Measurements from ENCODE around the gene SRSF11. TPM values are rescaled to one million over a fixed set of nuclear protein-coding genes. Genes with fewer than 3 reads are reported as not detected.

Gene SRSF11
- total and polyA plus RNA-seq, 2 of the 8 experiments (the other 6 are each of a cell fraction or from before 2014, with no cell fraction given) = 183 to 260 TPM

GRCh38 chr1:70288166-70288565, 67.0 kb downstream of the SRSF11 start:
- Histone ChIP-seq H3K27ac (ENCODE audit: low read depth, low read length) (no peak overlapping the region), H2BK120ac (replicated peaks; ENCODE audit: low read depth, low read length) (no peak overlapping the region), H3K79me1 (ENCODE audit: low read depth, low read length) (no peaks in the 10 kb centered on the region), H3K23me2 (ENCODE audit: low read depth, low read length) (no peaks in the 10 kb centered on the region), H4K20me1 (replicated peaks in 1 of 2; ENCODE audit: control insufficient read depth in 1 of 2, insufficient read depth in 2 of 2, low read length in 2 of 2) (peaks cover 0 to under 1% of the 10 kb centered on the region in 2 experiments), H2AK5ac (ENCODE audit: low read depth, low read length) (no peak overlapping the region), H3K9me3 (ENCODE audit: insufficient read depth in 2 of 2, low read depth in 1 of 2, low read length in 1 of 2) (no peaks in the 10 kb centered on the region), H3K14ac (ENCODE audit: insufficient read length) (no peak overlapping the region), H3K9ac (replicated peaks in 1 of 4; ENCODE audit: extremely low read depth in 1 of 4, low read depth in 3 of 4, low read length in 3 of 4) (no peak overlapping the region), H2BK15ac (ENCODE audit: low read length) (no peak overlapping the region), H3K4me2 (ENCODE audit: insufficient read depth in 1 of 2, low read depth in 2 of 2, low read length in 2 of 2) (no peak overlapping the region), H3K4ac (replicated peaks; ENCODE audit: insufficient read length, low read depth, low read length) (no peak overlapping the region), H3K27me3 (replicated peaks in 1 of 4; ENCODE audit: control insufficient read depth in 3 of 4, extremely low read depth in 1 of 4, insufficient read depth in 3 of 4, low read length in 3 of 4) (no peaks in the 10 kb centered on the region), H3K56ac (replicated peaks; ENCODE audit: insufficient read length, low read depth, low read length) (no peak overlapping the region), H2BK5ac (ENCODE audit: low read depth, low read length) (no peak overlapping the region), H3K23ac (ENCODE audit: insufficient read length) (no peak overlapping the region), H2AFZ (ENCODE audit: low read length) (no peak overlapping the region), H3K4me3 (ENCODE audit: extremely low read depth in 1 of 4, insufficient read depth in 2 of 4, low read depth in 3 of 4, low read length in 4 of 4) (no peak overlapping the region), H3K4me1 (replicated peaks in 1 of 4; ENCODE audit: control insufficient read depth in 3 of 4, insufficient read depth in 4 of 4, low read length in 3 of 4) (no peaks in the 10 kb centered on the region), H3K36me3 (ENCODE audit: control insufficient read depth in 2 of 4, insufficient read depth in 4 of 4, low read length in 3 of 4) (peaks cover 0 to 24% (median 4%) of the 10 kb centered on the region in 4 experiments; a peak in 5 of 8 replicates), H2BK20ac (ENCODE audit: low read length) (no peak overlapping the region), H3K79me2 (ENCODE audit: control insufficient read depth in 1 of 2, insufficient read depth in 2 of 2, low read length in 2 of 2) (no peaks in the 10 kb centered on the region), H2BK12ac (ENCODE audit: low read depth, low read length) (no peak overlapping the region), H4K5ac (ENCODE audit: insufficient read length, low read depth, low read length) (no peak overlapping the region), H4K91ac (replicated peaks; ENCODE audit: insufficient read length, low read length) (no peak overlapping the region), H4K8ac (ENCODE audit: extremely low read depth, insufficient read depth, low read length) (no peak overlapping the region), H3K18ac (ENCODE audit: extremely low read depth, low read length) (no peak overlapping the region)
- POLR2A ChIA-PET (ENCODE audit: partially characterized antibody) = no interaction called here
- FAIRE-seq (no peak), DNase-seq (ENCODE audit: low read depth in 1 of 2, low spot score in 2 of 2) (no peak)
- CTCF ChIA-PET (ENCODE audit: partially characterized antibody) = interaction anchor here (0.7 kb wide), 1 partner anchor 12 kb away, joined by 3 read pairs; no protein-coding TSS in a partner anchor
- TF ChIP-seq SIRT6 (IDR thresholded peaks at IDR 0.05; ENCODE audit: low read length) (no peak), SIN3A (conservative IDR thresholded peaks at IDR 0.05 in 1 of 2, IDR thresholded peaks at IDR 0.05 in 1 of 2; ENCODE audit: low read depth in 1 of 2, low read length in 2 of 2) (no peak), E2F6 (IDR thresholded peaks at IDR 0.05) (no peak), SAP30 (IDR thresholded peaks at IDR 0.05; ENCODE audit: insufficient read depth, insufficient replicate concordance, low read length) (no peak), POLR2A (IDR thresholded peaks at IDR 0.05; ENCODE audit: control extremely low read depth in 1 of 2, low read depth in 2 of 2, low read length in 2 of 2) (no peak), CTCF (IDR thresholded peaks at IDR 0.05; ENCODE audit: control extremely low read depth in 1 of 3, insufficient read depth in 1 of 3, low read depth in 1 of 3, low read length in 3 of 3) (no peak), EZH2 (IDR thresholded peaks at IDR 0.05; ENCODE audit: low read depth, low read length, severe bottlenecking) (no peak), BACH1 (IDR thresholded peaks at IDR 0.05; ENCODE audit: low read length) (no peak), NANOG (IDR thresholded peaks at IDR 0.05; ENCODE audit: insufficient read depth, low read depth, low read length, poor library complexity, severe bottlenecking) (no peak), RBBP5 (IDR thresholded peaks at IDR 0.05; ENCODE audit: borderline replicate concordance, low read depth, low read length) (no peak)
